Measurements from ENCODE around the gene PPM1N. TPM values are rescaled to one million over a fixed set of nuclear protein-coding genes. Genes with fewer than 3 reads are reported as not detected.
A peak's percentile ranks its signal among the peaks of the same experiment; 100 is the strongest.

PPM1N gene
- total and polyA plus RNA-seq, 9 donors, result 0.21 to 1.7 (median 0.89) TPM; not detected in 1

DNA sequence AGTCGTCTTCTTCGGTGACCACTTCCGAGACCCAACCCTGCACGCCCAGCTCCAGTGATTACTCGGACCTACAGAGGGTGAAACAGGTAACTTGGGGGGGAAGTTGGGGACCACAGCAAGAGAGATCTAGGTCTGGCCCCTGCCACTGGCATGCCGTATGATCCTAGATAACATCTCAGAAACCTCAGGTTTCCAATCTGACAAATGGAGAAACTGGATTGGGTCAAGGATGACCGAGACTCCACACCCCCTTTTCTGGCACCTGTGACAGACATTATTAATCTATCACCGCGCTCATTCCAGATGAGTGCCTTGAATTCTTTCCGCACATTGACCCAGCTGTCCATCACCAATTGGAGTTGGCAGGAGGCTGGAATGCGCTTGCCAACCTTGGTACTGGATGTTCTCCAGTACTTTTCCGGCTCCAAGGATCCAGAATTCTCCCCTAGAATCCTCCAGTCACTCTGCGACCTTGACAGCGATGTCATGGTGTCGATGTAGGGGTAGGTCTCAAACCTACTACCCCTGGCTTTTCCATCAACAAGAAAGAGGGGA is 26.4 kb downstream of the PPM1N start:
- 84 to 91% (median 86%) methylated on average over 15 of the region's 15 CpGs for WGBS, 3 donors
- no peaks in the 10 kb centered on the region for H3K27me3 ChIP-seq
- TF ChIP-seq, protein P1, sequence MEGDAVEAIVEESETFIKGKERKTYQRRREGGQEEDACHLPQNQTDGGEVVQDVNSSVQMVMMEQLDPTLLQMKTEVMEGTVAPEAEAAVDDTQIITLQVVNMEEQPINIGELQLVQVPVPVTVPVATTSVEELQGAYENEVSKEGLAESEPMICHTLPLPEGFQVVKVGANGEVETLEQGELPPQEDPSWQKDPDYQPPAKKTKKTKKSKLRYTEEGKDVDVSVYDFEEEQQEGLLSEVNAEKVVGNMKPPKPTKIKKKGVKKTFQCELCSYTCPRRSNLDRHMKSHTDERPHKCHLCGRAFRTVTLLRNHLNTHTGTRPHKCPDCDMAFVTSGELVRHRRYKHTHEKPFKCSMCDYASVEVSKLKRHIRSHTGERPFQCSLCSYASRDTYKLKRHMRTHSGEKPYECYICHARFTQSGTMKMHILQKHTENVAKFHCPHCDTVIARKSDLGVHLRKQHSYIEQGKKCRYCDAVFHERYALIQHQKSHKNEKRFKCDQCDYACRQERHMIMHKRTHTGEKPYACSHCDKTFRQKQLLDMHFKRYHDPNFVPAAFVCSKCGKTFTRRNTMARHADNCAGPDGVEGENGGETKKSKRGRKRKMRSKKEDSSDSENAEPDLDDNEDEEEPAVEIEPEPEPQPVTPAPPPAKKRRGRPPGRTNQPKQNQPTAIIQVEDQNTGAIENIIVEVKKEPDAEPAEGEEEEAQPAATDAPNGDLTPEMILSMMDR (IDR thresholded peaks at IDR 0.05), result no peak
- TF ChIP-seq EP300 (IDR thresholded peaks at IDR 0.05), result no peak
- H3K27ac ChIP-seq, result no peak overlapping the region
- H3K4me3 ChIP-seq, result no peak overlapping the region
- peak in 1 of 5 donors; percentile 37 for DNase-seq
- peaks cover 8% of the 10 kb centered on the region for H3K4me1 ChIP-seq (ENCODE audit: insufficient read depth)
- no peaks in the 10 kb centered on the region for H3K9me3 ChIP-seq
- intact Hi-C loops (cut with DNase I), result loop anchor here (5.0 to 10.0 kb wide), 5 partner anchors 50 to 168 kb away; partner anchors contain the start of genes OPA3 (in 1 of the 4), QPCTL (in 1 of the 4) and SNRPD2 (in 1 of the 4)
- no peaks in the 10 kb centered on the region for H3K36me3 ChIP-seq

DNA sequence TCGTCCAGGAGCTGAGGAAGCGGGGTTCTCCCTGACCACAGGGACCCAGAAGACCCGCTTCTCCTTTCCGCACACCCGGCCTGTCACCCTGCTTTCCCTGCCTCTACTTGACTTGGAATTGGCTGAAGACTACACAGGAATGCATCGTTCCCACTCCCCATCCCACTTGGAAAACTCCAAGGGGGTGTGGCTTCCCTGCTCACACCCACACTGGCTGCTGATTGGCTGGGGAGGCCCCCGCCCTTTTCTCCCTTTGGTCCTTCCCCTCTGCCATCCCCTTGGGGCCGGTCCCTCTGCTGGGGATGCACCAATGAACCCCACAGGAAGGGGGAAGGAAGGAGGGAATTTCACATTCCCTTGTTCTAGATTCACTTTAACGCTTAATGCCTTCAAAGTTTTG is 27.9 kb downstream of the PPM1N start:
- peak overlapping the region; percentile 28 to 52 for H3K27ac ChIP-seq
- DNase-seq, result peak; percentile 84 to 91 (median 85)
- H3K36me3 ChIP-seq, result no peaks in the 10 kb centered on the region
- no peaks in the 10 kb centered on the region for H3K9me3 ChIP-seq
- H3K4me3 ChIP-seq, result no peak overlapping the region
- H3K4me1 ChIP-seq (ENCODE audit: insufficient read depth), result peaks cover 8% of the 10 kb centered on the region
- 36 to 41% (median 36%) methylated on average over 9 of the region's 9 CpGs for WGBS, 3 donors
- TF ChIP-seq EP300 (IDR thresholded peaks at IDR 0.05) (no peak), POLR2A (IDR thresholded peaks at IDR 0.05) (no peak)
- TF ChIP-seq, protein P1 (IDR thresholded peaks at IDR 0.05), result no peak
- H3K27me3 ChIP-seq, result no peaks in the 10 kb centered on the region
- intact Hi-C loops (cut with DNase I), result loop anchor here in 2 of 4 donors (10.0 kb wide), 2 partner anchors 49 to 59 kb away; partner anchors contain the start of gene OPA3 (in 1 of the 2)

DNA sequence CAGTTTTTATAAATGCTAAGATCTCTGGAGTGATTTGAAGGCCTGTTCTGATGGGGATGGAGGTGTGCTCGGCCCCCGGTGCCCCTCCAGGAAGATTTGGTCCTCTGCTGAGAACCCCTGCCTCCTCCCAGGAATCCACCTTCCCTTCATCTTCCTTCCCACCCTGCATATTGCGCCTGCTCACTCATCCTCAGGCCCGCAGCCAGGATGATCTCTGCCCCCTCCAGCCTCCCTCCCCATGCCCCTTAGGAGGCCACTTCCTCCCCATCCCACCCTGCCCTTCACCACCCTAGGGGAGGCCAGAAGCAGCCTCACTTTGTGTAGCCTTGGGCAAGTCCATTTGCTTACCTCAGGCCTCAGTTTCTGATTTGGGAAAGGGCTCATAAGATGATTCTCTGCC is 28.7 kb downstream of the PPM1N start:
- no peak overlapping the region for H3K4me3 ChIP-seq
- TF ChIP-seq POLR2A (IDR thresholded peaks at IDR 0.05), result no peak
- TF ChIP-seq, protein P1 (IDR thresholded peaks at IDR 0.05), result no peak
- TF ChIP-seq EP300 (IDR thresholded peaks at IDR 0.05), result no peak
- no peaks in the 10 kb centered on the region for H3K36me3 ChIP-seq
- H3K27me3 ChIP-seq, result no peaks in the 10 kb centered on the region
- peaks cover 8% of the 10 kb centered on the region for H3K4me1 ChIP-seq (ENCODE audit: insufficient read depth)
- DNase-seq, result no peak
- H3K9me3 ChIP-seq, result no peaks in the 10 kb centered on the region
- 87 to 91% (median 91%) methylated on average over 4 of the region's 4 CpGs for WGBS, 3 donors
- peak overlapping the region in 1 of 2 donors; percentile 52 for H3K27ac ChIP-seq
- intact Hi-C loops (cut with DNase I), result loop anchor here in 2 of 4 donors (10.0 kb wide), 2 partner anchors 48 to 58 kb away; partner anchors contain the start of gene OPA3 (in 1 of the 2)

DNA sequence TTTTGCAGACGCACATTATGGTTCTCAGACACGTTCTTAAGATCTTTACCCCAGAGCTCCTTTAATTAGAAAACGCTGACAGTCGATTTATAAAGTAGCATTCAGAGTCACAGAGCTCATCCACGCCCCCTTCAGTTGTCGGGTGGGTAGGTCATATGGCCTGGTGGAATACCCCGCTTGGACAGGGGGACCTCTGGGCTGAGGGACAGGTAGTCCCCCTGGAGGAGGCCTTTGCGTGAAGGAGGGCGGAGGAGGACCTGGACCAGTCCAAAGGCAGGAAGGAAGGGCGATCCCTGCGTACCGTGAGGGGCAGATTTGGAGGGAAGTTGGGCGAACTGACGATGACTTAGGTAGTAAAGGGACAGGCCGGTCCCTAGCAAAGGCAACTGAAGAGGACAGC is 29.5 kb downstream of the PPM1N start:
- no peak for TF ChIP-seq POLR2A (IDR thresholded peaks at IDR 0.05)
- TF ChIP-seq, protein P1 (IDR thresholded peaks at IDR 0.05), result no peak
- TF ChIP-seq EP300 (IDR thresholded peaks at IDR 0.05), result no peak
- Histone ChIP-seq H3K9me3 (no peaks in the 10 kb centered on the region), H3K36me3 (no peaks in the 10 kb centered on the region), H3K4me1 (ENCODE audit: insufficient read depth) (peaks cover 8% of the 10 kb centered on the region), H3K27me3 (no peaks in the 10 kb centered on the region), H3K27ac (no peak overlapping the region), H3K4me3 (no peak overlapping the region)
- DNase-seq, result peak in 2 of 5 donors; percentile 36 to 37
- intact Hi-C loops (cut with DNase I), result loop anchor here in 2 of 4 donors (10.0 kb wide), 2 partner anchors 47 to 57 kb away; partner anchors contain the start of gene OPA3 (in 1 of the 2)
- 78 to 81% (median 78%) methylated on average over 15 of the region's 15 CpGs for WGBS, 3 donors

Measured in ovary (tissue), 9 donors.